Hepatic stellate cell (primary cell): ENCODE results near the gene ZBTB3.
A peak's percentile ranks its signal among the peaks of the same experiment; 100 is the strongest.
"Not testable (repeated sequence)": the region's sequence is repeated elsewhere in the genome, so short reads cannot be mapped to it uniquely, and the experiment has no call there.

Experiments
- DNase-seq: peaks from one replicate; pipeline ENCODE4 v3.0.0; 2011; ENCODE audit warnings: low spot score

ZBTB3 gene

DNA sequence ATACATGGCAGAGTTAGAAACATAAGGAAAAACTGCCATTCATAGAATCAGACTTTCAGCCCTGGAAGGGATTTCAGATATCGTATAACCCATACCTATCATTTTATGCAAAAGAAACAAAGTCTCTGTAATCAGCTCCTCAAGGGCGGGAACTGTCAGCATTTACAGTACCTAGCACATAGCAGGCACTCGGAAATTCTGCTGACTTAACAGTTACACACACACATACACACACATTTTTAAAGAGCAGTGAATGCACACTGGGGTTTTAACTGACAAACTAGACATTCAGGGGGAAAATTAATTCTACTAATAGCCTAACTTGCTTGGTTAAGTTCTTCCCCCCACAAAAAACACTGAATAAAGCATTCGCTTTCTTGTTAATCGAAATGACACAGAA lies 37.8 kb downstream of the ZBTB3 start:
- no peak for DNase-seq

DNA sequence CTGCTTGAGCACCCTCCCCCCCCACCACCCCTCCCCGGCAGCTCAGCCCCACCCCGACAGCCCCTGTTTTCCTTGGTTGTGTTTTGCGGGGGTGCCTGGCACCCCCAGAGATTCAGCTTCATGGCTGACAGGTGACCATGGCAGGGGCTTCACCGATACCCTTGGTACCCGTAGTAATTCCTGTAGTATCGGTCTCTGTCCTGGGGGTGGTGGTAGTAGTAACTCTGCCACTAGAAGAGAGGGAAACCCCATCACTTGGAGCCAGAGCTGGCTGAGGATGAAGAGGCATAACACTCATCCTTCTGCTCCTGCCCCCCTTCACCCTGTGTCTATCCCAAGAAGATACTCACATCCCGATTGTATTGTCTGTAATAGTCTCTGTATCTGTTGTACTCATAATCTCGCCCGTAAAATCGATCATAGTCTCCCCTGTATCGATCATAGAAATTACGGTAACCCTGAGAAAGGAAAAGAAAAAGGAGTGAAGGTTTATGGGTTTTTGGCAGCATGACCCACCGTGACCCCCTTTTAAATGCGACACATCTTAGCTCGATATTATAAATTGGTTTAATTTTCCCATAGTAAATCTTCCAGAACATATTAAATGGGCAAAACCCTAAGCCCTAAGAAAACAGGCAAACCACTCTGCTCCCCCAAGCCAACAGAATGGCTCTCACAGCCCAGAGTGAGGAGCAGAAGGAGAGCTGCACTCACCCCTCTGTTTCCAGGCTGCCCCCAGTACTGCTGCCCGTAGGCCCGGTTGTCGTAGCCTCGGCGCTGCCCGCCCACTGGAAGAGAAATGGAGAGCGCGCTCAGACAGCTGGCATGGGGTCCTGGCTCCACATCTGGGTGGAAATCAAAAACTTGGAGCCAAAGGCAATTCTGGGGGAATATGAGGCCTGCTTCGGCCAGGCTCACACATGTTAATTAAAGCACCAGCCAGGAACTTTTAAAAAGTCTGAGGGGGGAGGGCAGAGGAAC lies 38.5 kb downstream of the ZBTB3 start:
- no peak for DNase-seq

DNA sequence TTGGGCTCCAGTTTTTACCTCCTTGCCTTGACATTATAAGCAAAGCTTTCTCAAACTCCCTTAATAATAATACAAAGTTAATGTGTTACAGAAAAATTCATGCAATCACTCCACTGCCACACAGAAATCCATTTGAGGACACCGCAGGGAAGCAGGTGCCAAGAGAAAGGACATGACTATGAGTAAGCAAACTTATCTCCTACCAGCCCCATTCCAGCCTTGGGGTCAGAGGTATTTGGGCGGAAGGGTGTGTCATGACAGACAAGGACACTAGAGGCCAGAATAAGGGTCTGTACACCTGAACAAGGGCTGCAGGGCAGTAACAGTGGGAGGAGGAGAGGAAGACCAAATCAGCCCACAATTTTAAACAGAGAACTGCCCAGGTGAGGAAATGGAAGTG lies 40.6 kb downstream of the ZBTB3 start:
- DNase-seq: no peak

DNA sequence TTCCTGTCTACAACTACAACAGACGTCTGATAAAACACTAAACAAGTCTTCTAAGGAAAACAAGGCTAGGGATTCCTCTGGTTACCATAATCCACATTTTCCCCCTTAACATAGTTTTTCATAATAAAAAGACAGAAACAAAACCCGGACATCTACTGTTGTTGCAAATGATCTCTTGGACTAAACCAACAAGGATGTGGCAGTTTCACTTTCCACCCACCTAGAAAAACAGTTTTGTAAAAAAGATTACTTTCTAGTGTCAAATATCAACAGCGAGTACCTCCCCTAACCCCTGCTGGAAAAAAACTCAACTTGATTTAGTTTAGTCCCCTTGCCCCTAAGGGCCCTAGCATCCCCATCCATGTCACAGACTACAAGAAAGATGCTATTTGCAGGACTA lies 41.1 kb downstream of the ZBTB3 start:
- no peak for DNase-seq

DNA sequence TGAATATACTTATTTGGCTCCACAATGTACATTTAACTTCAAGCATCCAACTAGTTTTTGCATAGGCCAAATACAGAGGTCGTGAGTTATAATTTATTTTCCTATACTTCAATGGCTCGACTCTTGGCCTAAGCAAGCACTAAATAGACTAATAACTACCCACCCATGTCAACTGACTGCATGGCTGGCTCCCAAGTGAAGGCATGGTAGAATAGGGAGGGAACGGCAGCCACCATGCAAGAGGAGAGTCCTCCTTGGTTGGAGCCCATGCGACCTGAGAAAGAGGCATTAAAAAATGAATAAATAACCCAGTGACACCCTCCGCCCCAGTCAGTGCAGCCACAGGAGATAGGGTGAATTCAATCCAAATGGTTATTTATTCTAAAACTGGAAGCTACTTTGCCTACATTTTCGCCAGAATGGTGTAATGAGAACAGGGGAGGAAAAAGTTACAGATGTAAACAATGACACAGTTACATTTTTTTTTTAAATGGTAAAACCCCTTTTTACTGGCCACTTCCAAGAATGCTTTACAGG lies 41.6 kb downstream of the ZBTB3 start:
- DNase-seq: no peak

DNA sequence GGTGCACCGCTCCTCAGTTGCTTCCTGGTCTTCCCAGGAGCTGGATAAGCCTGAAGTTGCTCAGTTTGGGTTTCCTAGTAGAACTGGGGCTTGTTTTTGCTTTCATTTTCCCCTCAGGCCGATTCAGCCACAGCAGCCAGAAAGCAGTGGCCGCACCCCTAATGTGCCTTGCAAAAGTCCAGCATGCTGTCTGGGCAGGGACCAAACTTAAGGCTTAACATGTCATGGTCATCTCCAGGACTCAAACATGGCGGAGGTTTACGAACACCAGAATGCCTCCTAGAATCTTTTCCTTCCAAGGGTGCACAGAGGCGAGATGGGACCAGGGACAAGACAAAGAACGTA lies 44.0 kb downstream of the ZBTB3 start:
- peak; percentile 52 for DNase-seq

DNA sequence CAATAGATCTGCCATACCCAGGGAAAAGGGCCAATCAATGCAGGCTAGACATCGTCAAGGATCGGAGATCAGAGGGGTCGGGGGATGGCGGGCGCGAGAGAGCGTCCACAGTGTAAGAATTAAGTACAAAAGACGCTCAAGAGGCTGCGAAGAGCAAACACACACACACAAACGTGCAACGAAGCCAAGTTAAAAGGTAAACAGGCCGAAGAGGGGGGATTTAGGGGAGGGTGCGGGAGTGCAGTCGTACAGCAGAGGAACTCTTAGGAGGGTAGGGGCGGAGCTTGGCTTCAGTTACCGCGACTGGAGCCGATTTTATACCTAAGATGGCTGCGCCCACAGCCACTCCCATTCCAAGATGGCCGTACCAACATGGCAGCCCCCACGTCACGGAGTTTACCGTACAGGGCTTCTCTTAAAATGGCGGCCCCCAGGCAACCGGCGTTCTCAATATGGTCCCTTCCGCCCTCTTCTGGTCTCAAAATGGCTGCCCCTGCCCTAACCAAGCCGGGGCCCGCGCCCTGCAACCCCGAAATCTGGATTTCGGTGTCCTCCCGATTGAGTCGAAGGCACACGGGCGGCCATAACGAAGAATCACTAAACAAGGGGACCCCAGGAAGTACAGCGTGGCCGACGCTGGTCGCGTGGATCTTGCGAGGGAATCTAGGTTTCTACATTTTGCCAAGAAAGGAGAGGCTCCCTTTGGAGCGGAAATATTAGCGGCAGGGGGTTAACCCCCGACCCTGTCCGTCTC lies 44.5 kb downstream of the ZBTB3 start:
- peak; percentile 96 for DNase-seq

DNA sequence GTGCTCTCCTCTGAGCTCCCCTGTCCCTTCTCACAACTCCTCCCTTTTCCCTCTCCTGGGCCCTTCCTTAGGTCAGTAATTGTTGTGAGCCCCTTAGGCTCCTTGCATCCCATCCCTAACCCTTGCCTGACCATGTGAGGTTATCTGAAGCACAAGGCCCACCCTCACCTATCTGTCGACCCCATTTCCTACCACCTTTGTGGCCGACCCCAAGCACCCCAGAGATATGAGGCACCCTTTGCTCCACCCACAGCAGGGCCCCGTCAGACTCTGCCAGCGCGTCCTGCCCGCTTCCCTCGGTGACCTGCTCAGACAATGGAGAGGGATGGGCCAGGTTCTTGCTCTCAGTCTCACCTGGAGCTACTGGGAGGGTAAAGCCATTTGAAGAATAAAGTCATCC lies 45.2 kb downstream of the ZBTB3 start:
- DNase-seq: no peak

DNA sequence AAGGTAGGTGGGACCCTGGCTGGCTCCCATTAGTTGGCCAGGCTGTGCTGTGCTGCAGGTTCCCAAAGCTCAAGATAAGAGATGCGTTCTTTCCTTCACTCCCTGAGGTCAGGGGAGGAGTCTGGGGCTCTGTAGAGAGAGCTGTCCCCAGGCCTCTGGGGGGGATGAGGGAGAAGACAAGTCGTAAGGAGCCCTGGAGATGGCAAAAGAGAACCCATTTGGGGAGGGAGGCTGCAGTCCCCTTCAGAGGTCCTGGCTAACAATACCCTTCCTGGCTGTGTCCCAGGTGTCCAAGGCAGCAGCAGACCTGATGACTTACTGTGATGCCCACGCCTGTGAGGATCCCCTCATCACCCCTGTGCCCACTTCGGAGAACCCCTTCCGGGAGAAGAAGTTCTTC lies 45.6 kb downstream of the ZBTB3 start:
- DNase-seq: no peak

DNA sequence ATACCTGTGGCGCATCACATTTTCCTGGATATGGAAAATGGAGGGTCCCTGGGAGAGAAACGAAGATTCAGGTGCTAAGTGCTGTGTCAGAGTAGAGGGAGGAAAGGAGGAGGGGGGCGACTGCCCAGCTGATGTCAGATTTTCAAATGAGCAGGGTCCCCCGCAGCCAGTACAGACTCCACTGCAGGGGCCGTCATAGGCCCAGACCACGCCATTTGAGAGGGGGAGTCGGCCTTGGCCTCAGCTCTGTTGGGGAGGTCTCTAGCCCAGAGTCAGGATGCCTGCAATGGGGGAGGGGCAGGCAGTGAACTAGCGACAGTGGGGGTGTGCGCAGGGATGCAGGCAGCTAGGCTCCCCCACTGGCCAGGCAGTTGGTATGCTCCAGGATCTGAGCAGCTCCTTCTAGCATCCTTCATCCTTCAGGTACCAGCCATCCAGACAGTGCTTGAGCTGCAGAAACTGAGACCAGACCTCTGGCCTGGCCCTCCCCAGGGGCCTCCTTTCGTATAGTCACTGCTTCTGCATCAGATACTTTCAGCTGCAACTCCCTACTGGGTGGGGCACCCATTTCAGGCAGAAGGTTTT lies 46.6 kb downstream of the ZBTB3 start, which contains the start of the genes BSCL2 and GNG3:
TSS of gene BSCL2 (minus strand) at position 148 of the 585 bp plus-strand sequence. CDS start 229 bp downstream, outside the sequence.
TSS of gene GNG3 (plus strand) at position 400 of the 585 bp plus-strand sequence. CDS start 620 bp downstream, outside the sequence.
- DNase-seq: no peak

DNA sequence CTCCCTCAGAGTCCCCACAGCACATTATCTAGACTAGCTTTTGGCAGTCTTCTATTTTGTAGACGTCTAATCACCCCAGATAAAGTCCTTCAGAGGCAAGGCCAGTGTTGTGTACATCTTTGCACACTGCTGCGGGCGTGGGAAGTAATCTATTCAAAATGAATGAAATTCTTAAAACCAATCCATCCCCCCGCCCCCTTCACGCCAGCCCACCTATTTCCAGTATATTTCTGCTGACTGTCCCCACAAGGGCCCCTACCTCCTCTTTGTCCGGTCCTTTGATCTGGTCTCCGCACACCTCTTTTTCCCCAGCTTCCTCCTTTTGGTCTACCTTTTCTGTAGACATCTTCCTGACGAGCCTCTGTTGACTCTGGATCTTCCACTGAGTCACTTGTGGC lies 47.1 kb downstream of the ZBTB3 start:
- no peak for DNase-seq

DNA sequence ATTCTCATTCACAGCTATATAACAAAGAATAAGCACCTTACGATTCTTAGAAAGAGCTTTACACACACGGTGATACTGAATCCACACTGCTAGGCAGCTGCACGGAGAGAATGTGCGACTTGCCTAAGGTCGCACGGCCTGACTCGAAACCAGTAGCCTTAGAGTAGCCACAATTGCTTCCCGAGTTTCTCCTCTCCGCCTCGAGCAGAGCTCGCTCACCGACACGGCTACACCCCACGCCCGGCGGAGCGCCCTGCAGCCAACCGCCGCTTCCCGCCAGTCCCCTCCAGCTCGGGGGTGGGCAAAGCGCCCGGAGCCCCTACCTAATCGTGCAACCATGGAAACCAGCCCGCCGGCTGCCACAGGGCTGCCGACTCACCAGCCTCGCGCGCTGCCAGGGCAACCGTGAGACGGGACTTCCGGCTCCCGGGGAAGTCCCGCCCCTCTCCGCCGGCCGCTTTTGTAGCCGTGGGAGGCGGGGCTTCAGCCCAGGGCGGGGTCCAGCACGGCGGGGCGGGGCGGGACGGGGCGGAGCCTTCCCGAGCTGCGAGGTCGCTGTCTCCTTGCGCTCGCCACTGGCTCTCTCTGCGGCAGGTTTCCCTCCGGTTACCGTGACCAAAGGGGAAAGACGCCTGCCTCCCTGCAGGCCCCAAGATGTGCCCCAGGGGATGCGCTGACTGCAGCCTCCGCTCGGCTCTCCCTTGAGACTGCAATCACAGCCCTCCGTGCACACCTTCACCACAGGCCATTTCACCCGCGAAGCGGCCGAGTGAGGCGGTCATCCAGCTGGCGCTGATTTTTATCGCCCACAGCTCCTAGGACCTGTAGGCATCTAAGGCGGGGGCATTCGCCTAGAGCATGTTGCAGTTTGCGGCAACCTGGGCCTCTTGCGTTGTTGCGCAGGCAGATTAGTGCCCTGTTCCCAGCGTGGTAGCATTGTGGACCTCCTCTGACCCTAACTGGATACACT lies 47.8 kb downstream of the ZBTB3 start:
- DNase-seq: peak; percentile 94

DNA sequence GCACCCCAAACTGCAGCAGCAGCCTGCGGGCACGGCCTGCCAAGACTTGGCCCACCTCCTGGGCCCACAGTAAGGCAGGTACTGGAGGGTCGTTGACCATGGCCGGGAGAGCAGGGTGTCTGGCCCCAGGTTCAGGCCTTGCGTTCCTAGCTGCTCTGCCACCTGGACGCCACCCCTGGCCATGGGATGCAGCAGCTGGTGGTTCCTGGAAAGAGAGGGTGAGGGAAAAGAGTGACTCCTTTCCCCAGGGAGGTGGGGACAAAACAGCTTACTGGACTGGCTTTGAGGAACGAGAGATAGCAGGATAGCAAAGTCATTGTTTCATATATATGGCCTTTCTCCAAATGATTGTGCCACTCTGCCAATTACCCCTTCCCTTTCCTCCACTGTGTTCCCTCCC lies 48.5 kb downstream of the ZBTB3 start:
- no peak for DNase-seq

DNA sequence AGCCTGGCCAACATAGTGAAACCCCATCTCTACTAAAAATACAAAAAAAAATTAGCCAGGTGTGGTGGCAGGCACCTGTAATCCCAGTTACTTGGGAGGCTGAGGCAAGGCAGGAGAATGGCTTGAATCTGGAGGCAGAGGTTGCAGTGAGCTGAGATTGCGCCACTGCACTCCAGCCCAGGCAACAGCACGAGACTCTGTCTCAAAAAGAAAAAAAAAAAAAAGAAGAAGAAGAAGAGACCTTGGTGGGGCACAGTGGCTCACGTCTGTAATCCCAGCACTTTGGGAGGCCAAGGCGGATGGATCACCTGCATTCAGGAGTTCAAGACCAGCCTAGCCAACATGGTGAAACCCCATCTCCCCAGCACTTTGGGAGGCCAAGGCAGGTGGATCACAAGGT lies 50.0 kb downstream of the ZBTB3 start:
- not testable (repeated sequence) for DNase-seq

DNA sequence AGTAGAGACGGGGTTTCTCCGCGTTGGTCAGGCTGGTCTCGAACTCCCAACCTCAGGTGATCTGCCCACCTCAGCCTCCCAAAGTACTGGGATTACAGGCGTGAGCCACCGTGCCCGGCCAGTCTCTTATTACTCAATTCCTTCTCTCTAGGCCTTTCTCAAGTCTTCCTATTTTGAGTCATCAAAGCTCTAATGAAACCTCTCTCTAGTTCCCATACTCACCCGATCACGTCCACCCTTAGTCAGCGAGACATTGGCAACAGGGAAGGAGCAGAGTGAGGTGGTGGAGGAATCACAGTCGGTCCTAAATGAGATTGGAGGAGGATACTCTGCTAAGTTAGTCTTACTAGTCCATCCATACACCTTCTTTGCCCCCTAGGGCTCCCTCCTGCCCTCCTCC lies 51.7 kb downstream of the ZBTB3 start:
- DNase-seq: no peak
